Smooth muscle cell of the brain vasculature (primary cell): ENCODE results near the gene ZNF532.

ENCODE experiments used
- DNase-seq: peaks from one replicate; pipeline ENCODE4 v3.0.0-alpha.2; 2012; ENCODE audit warnings: low read depth, low spot score

ZNF532 gene

DNA sequence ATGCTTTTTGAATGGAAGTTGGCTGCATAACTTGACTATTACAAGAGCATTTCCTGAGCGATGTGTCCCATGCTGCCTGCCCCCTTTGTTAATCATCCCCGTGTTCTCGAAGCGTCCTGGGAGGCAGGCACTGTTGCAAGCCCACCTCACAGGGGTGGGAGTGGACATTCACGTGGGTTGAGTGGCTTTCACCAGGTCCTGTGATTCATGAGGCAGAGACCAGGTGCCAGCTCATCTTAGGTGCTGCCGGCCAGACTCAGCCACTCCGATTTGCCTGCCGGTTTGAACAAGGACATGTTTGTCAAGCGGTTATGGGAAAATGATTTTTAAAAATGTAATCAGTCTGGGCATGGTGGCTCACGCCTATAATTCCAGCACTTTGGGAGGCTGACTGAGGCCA lies 112.5 kb downstream of the ZNF532 start:
- DNase-seq = no peak

DNA sequence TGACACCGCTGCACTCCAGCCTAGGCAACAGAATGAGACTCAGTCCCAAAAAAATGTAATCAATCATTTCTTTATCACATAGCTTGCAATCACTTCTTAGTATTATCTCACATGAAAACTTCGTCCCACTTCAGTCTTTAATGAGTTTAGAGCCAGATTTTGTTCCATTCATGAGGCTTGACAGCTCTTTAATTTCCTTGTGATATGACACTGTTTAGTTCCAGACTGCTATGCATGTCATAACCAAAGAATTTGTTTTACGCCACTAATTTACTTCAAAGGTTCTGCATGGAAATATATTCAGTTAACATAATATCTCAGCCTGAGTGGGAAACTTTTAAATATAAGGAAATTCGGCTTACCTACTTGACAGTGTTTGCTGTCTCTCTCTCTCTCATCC lies 113.1 kb downstream of the ZNF532 start:
- DNase-seq = no peak

DNA sequence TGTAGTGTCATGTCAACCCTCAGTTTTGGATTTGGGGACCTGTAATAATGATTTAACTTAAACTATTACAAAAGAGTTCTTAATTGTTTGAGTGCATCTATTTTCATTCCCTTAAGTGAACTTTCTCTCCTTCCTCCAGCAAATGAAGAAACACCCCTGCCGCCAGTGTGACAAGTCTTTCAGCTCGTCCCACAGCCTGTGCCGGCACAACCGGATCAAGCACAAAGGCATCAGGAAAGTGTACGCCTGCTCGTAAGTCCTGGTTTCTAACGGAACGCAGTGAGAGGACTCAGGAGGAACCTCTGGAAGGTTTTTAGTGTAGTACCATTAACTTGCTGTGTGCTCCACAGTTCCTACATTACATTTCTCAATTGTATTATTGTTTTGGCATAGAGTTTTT lies 114.2 kb downstream of the ZNF532 start:
- no peak for DNase-seq

DNA sequence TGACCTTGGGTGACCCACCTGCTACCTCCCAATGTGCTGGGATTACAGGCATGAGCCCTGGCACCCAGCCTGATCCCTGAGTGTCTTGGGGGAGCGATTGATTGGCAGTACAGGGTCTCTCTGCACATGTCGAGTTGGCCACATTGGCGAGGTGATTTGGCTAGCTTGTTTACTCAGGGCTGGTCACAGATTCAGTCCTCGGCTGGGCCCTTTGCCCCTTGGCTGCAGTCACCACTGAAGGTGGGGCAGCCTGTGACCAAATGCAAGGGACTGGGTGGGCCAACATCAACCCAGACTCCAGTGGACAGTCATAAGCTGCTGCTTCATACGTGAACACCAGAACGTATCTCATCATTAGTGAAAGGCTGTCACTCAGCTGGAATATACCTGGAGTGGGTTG lies 114.9 kb downstream of the ZNF532 start:
- no peak for DNase-seq

DNA sequence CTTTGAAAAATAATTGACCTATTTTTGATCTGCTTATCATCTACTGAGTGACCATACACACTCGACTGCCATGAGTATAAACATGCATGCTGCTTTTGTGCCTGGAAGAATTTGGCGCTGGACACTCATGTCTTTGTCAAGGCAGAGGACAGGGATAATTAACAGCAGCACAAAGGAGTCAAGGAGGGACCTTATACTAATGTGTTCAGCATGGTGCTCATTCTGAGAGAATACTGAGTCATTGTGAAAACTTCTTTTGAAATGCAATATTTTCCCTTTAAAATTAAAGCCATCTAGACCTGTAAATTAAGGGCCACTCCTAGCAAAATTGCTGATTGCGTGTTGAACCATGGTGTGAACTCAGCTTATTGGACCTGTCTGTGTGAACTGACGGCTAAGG lies 116.3 kb downstream of the ZNF532 start:
- no peak for DNase-seq

DNA sequence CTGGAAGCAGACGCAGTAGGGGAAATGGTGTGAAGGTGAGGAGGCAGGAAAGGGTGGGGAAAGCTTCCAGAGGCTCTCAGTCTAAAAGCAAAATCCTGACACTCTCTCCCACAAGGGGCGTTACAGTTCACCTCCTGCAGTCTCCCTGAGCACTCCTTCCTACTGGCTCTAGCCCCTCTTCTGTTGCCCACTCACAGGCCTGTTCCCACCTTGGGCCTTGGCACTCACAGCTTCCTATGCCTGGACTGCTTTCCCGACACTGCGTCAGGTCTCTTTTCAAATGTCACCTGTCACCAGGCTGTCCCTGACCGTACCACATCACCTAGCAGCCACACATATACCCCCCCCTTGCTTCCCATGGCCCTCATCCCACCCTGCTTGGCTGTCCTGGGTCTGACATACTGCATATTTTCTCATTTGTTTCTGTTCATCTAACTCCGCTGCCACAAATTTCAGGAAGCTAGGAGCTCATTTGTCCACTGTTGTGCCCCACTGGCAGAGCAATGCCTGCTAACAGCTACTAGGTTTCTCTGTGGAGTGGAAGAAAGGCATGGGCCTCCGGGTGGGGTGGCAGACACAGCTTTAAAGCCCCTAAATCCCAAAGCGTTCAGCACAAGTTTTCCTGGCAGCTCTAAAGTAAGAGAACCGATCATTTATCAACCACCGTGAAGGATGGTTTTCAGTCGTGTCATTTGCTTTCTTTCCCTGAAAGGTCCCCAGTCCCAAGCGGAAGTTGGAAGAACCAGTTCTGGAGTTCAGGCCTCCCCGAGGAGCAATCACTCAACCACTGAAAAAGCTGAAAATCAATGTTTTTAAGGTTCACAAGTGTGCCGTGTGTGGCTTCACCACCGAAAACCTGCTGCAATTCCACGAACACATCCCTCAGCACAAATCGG lies 118.8 kb downstream of the ZNF532 start:
- DNase-seq = no peak

DNA sequence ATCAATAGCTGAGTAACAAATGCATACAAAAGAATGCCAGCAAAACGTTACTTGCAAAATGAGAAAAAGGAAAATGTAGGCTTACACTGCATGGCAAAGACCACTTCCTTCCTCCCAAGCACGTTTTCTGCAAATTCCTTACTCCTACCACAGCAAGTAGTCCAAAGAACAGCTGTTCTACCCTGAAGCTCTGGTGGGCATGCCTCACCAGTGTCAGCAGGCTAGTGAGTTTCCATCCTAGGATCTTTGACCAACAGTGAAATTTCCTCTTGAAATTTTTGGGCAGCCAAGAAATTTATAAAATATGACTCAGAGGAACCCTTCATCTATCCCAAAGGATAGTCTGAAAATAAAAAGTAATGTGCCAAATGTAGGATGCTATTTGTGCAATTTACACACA lies 123.9 kb downstream of the ZNF532 start:
- DNase-seq = no peak

DNA sequence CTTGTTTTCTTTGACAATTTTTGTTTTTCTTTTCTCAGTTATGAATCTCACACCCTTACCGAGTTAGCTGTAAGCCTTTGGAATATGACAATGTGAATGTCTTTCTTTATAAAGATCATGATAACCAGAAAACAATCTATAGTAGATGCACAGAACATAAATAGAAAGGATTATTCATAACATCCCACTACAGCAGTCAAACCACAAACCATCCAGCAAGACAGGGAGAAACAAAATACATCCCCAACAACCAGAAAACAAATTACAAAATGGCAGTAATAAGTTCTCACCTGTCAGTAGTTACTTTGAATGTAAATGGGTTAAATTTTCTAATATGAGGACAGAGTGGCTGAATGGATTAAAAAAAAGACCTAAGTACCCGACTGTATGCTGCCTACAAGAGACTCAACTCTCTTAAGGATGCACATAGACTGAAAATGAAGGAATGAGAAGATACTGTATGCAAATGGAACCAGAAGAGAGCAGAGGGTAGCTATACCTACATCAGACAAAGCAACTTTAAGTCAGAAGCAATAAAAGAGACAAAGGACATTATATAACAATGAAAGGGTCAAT lies 124.6 kb downstream of the ZNF532 start:
- no peak for DNase-seq

DNA sequence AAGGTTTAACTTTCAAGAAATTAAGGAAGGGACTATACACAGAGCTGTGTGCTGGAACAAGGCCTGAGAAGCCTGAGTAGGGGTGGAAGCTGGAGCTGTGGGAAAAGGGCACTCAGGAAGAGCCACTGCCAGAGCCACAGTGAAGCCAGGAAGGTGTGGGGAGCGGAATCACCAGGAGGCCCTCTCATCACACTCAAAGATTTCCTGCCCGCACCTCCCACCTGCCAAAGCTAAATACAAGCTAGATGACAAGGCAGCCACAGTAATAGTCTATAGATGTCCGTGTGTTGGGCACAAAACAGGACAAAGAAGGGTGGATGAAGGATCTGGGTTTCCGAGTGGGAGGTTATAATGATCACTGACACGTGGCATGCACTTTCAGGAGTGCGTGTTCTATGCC lies 126.0 kb downstream of the ZNF532 start:
- DNase-seq = no peak

DNA sequence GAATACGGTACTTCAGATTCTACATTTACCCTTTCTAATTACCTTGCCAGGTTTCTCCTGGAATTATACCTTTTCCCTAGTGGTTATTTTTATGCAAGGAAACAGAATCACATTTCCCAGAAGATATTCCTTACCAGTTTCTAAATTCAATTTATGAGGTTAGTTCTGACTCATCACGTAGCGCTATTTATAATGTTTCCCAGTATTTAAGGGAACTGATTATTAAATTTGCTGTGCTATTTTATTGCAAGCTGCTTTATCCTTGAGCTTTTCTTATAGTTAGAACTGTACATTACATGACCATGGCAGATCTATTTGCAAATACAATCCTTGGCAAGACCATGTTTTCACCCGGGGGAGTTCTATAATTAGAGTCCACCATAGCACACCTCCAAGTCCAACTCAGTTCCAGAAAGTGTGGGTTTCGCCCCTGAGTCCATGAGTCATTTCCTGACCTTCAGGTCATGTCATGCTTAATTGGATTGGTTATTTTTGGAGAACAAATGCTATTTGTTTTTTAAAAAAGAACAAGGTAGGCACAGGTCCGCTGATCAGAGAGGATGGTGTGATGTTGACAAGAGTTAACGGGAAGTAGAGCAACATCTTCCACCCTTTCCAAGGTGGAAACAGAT lies 126.6 kb downstream of the ZNF532 start:
- DNase-seq = no peak

DNA sequence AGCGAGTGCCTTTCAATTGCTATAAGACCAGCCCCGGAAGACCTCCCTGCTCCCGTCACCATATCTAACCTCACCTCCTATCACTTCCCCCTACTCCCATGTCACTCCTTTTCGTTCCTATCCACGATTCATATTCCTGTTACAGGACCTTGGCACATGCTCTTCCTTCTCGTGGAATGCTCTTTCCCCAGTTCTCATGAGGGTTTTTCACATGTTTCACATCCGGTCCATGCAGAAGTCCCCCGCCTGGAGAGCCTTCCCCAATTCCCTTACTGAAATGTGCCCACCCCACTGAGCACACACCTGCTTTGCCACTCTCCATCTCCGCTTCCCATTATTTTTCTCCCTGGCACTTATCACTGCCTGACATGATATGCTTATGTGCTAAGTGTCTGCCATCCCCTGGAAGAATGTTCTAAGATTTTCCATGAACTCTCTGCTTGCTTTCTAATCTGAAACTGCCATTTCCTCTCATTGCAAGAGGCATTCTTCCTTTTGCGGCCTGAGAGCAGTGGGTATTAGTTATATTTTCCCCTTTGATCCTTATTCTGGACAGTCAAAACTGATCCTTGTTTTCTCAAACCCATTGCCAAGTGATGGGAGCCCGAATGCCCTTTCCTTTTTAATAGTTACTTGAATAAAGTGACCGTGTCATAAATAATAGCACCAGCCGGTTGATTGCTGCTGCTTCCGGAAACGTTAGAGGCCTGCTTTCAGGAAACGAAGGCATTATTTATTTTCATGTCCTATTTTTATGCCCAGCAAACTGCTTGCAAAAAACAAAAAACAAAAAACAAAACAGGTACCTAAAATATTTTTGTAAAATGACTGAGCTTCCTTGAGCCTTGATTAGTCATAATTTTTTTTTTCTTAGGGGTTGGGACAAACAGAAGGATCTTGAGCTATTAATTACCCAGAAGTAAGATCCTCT lies 127.9 kb downstream of the ZNF532 start:
- DNase-seq = no peak

DNA sequence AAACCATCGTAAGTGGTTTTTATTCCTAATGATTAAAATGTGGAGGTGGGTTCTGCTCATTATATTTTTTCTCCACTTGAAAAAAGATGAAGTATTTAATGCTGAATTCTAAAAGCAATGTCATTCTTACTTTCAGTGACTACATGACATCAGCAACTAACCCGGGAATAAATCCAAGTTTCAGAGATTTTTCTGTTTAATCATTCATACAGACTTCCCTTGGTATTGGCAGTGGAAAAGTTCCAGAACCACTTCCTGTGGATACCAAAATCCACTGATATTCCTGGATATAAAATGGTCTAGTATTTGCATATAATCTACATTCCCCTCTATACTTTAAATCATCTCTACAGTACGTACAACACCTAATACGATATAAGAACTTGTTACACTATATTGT lies 128.6 kb downstream of the ZNF532 start:
- DNase-seq = no peak

DNA sequence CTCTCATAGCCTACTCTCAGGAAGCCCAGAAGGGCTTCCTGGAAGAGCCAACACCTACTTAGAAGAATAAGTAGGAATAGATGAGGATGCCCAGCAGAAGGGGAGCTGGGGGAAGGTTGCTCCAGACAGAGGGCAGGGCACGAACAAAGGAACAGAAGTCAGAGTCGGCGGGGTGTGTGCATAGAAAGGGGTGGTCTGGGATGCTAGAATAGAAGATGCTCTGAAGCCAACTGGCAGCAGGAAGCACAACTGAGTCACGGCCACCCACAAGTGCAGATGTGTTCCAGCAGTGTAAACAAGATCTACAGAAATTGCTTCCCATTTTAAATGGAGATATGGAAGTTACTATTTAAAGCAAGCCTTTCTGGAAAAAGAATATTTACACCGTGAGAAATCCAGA lies 131.0 kb downstream of the ZNF532 start:
- DNase-seq = no peak

DNA sequence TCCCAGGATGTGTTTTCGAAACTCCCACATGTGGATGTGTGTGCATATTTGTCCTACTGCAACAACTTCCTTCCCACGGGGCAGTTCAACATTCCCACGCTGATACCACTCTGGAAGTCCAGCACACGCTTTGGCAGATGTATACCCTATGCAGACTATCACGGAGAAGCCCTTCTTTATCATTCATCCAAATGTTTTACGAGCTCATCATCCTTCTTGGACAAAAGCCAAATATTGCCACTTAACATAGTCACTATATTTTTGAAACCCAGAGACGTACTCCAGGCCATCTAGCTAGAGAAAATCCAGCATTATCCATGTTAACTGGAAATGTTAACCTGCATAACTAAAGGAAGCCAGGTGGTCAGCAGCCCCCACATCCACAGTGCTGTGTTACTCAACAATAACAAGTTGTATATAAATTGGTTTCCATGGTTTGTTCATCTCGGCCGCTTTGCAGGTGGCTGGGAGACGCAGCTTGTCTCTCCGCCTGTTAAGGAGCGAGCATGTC lies 131.5 kb downstream of the ZNF532 start:
- DNase-seq = no peak

DNA sequence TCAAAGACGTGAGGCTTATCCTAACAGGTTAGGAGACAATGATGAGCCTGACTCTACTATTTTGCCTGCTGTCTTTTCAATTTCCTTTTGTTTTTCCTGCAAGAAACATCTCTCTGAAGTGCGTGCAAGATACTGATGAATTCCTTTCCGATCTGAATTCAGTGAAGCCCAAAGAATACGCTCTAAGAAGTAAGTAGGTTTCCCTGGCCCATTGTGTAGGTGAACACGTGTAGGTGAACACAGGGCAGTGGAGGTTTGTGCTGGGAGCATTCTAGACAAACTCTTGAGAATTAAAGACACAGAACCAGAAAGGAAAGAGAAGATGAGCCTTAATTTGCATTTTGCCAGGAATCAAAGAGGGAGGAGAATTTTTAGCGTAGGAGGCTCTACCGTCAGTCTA lies 132.0 kb downstream of the ZNF532 start:
- DNase-seq = no peak

DNA sequence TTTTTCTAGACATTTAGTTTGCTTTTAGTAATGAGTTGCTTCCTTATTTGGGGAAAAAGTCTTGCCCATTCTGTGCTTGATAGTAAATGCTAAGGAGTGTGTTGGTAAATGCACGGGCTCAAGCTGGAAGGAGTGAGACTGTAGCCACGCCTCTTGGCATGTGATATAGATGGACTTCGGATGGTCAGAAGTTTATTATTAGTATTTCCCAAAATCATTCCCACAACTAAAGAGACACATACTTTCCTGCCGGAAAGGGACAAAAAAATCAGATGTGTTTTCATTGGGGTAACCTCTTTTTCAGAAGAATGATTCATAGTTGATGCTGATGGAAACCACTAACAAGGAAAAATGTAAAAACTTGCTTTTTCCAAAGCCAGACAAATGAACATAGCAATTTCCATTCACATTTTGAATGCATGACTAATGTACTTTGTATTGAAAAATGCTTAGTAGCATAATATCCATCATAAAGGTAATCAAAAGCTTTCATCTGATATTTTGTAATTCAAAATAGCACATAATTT lies 133.2 kb downstream of the ZNF532 start:
- DNase-seq = no peak

DNA sequence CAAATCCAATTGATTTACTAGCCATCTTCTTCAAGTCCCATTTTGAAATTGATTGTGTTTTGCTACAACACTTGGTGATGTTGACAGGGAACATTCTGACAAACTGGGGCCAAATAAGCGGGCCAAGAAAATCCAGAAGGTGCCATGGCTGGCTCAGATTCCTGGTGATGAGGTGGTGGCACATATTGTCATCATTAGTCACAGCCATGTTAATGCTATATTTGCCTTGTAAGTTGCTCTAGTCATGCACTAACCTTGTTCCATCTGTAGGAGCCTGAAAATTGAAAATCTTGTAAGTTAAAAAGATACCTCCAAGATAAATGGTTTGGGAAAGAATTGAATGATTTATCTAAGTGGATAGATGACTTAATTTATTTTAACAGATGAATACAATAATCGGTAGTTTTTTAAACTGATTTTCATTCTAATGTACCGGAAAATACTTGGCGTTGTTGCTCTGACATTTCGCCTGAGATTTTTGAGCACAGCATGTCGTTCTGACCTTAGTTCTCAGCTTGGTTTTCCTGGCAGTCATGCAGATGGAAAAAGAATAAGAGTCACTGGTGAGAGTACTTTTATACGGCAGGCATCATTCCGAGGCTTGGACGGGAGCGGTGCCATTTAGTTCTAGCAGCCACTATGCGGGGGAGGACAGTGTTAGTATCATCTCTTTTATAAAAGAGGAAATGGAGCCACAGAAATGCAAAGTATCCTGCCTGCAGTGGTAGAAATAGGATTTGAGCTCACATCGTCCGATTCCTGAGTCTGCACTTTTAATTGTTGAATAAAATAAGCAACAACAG lies 133.9 kb downstream of the ZNF532 start:
- no peak for DNase-seq

DNA sequence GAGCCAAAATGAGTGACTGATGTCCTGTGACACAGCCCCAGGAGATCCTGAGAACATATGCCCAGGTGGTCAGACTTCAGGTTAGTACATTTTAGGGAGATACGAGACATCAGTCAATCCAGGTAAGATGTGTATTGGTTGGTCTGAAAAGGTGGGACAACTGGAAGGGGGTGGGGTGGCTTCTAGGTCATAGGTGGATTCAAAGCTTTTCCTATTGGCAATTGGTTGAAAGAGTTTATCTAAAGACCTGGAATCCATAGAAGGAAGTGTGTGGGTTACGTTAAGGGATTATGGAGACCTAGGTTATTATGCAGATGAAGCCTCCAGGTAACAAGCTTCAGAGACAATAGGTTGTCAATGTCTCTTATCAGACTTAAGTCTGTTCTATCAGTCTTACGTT lies 136.5 kb downstream of the ZNF532 start:
- DNase-seq = no peak

DNA sequence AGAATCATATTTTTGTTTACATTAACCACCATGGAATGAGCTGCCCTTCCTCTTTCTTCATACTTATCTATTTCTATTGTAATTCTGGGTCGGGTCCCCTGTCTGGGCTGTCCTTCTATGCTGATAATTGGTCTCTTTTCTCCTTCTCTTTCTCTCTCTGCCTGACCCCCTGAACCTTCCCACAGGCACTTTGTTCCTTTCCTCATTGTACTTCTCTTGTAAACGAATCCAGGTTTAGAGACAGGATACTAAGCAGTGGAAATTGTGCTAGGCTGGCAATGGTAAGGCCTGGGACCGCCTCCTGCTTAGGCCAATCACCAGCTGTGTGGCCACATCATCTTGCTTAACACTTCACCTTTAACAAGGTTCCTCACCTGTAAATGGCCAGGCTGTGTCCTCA lies 137.0 kb downstream of the ZNF532 start:
- DNase-seq = no peak

DNA sequence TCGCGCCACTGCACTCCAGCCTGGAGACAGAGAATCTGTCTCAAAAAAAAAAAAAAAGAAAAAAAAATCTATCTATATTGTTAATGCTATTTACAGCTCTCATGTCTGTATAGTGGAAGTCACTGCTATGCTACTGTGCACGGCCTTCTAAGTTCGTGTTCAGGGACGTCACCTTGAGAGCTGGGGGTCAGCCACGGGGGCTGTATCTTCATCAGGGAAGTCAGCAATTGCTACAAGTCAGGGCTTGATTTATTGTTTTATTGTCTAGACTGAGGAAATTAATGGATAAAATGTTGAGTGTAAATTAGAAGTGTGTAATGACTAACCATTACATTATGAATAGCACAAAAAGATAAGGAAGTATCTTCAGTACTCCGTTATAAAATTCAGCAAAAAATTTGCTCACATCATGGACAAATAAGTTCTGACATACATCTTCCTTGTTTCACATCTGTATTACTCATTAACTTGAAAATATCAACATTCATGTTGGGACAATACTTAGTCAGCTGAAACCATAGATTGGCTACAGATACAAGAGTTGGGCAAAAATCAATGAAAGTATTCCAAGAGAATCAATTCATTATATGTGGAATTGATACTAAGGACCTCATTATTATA lies 138.4 kb downstream of the ZNF532 start:
- DNase-seq = no peak
